Ectodermal cell (in vitro differentiated cells): ENCODE results near the gene SIX3.

Experiments
- H3K27ac ChIP-seq: 2 replicates; pipeline ENCODE4 v1.7.0; 2013; ENCODE audit warnings: mild to moderate bottlenecking, low read depth, low read length; ENCODE audit not compliant: insufficient read depth, poor library complexity, severe bottlenecking
- H3K27me3 ChIP-seq: 2 replicates; pipeline ENCODE4 v1.7.0; 2013; ENCODE audit warnings: mild to moderate bottlenecking, low read length; ENCODE audit not compliant: insufficient read depth, control insufficient read depth, poor library complexity, severe bottlenecking
- H3K36me3 ChIP-seq: one replicate; pipeline ENCODE4 v1.7.0; 2013; ENCODE audit warnings: low read length; ENCODE audit not compliant: control insufficient read depth, insufficient read depth
- H3K4me1 ChIP-seq: one replicate; pipeline ENCODE4 v1.7.0; 2013; ENCODE audit warnings: low read length; ENCODE audit not compliant: control insufficient read depth, insufficient read depth
- H3K4me3 ChIP-seq: 2 replicates; pipeline ENCODE4 v1.7.0; 2013; ENCODE audit warnings: low read depth, low read length, control low read depth; ENCODE audit not compliant: insufficient read depth
- H3K9me3 ChIP-seq: 2 replicates; pipeline ENCODE4 v1.7.0; 2013; ENCODE audit warnings: mild to moderate bottlenecking, low read length, moderate library complexity; ENCODE audit not compliant: control insufficient read depth
- WGBS, 2 experiments: methylation state at CpG; one replicate each; pipeline ENCODE4 v1.1.7; 2013; ENCODE audit warnings: missing lambda C conversion rate in 2 of 2; 5-methylcytosine and 5-hydroxymethylcytosine counted together

Gene SIX3

GRCh38 chr2:44972771-44973535 lies 31.5 kb downstream of the SIX3 start:
- Histone ChIP-seq H3K4me3 (no peak overlapping the region), H3K9me3 (no peaks in the 10 kb centered on the region), H3K27ac (peak overlapping the region; percentile 51), H3K36me3 (no peaks in the 10 kb centered on the region), H3K27me3 (no peaks in the 10 kb centered on the region), H3K4me1 (peaks cover 17% of the 10 kb centered on the region)
- WGBS, 2 experiments, result 7 to 9% methylated on average over 11 of the region's 11 CpGs

GRCh38 chr2:44974064-44974715 lies 32.7 kb downstream of the SIX3 start:
- Histone ChIP-seq H3K9me3 (no peaks in the 10 kb centered on the region), H3K36me3 (no peaks in the 10 kb centered on the region), H3K27me3 (no peaks in the 10 kb centered on the region), H3K27ac (no peak overlapping the region), H3K4me1 (peaks cover 17% of the 10 kb centered on the region), H3K4me3 (no peak overlapping the region)
- 59 to 60% methylated on average over 5 to 6 of the region's 6 CpGs for WGBS, 2 experiments

GRCh38 chr2:44975571-44976450 lies 34.3 kb downstream of the SIX3 start:
- H3K4me1 ChIP-seq, result peaks cover 17% of the 10 kb centered on the region
- WGBS, 2 experiments, result 59 to 62% methylated on average over 24 of the region's 24 CpGs
- H3K36me3 ChIP-seq, result no peaks in the 10 kb centered on the region
- no peak overlapping the region for H3K4me3 ChIP-seq
- no peaks in the 10 kb centered on the region for H3K27me3 ChIP-seq
- H3K27ac ChIP-seq, result no peak overlapping the region
- H3K9me3 ChIP-seq, result no peaks in the 10 kb centered on the region

DNA sequence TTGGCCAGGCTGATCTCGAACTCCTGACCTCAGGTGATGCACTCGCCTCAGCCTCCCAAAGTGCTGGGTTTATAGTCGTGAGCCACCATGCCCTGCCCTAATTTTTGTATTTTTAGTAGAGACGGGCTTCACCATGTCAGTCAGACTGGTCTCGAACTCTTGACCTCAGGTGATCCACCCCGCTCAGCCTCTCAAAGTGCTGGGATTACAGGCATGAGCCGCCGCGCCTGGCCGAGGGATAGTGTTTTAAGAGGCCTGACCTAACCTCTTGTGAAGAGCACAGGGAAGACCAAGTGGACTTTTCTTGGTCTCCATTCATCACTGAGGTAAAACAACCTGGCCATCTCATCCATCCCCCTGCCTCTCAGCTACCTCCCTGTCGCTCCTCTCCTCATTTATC lies 38.1 kb downstream of the SIX3 start:
- Histone ChIP-seq H3K27me3 (no peaks in the 10 kb centered on the region), H3K27ac (no peak overlapping the region), H3K4me3 (no peak overlapping the region), H3K9me3 (no peaks in the 10 kb centered on the region), H3K4me1 (peaks cover 6% of the 10 kb centered on the region), H3K36me3 (no peaks in the 10 kb centered on the region)
- WGBS, 2 experiments, result 88 to 91% methylated on average over 11 of the region's 11 CpGs

- H3K4me3 ChIP-seq, result no peak overlapping the region
- no peaks in the 10 kb centered on the region for H3K27me3 ChIP-seq
- H3K9me3 ChIP-seq, result no peaks in the 10 kb centered on the region
- no peaks in the 10 kb centered on the region for H3K36me3 ChIP-seq
- WGBS, 2 experiments, result 78 to 80% methylated on average over 8 to 9 of the region's 9 CpGs
- H3K27ac ChIP-seq, result no peak overlapping the region
- H3K4me1 ChIP-seq, result no peaks in the 10 kb centered on the region
These were observed 39.5 kb downstream of the SIX3 start for GRCh38 chr2:44980751-44981713.

DNA sequence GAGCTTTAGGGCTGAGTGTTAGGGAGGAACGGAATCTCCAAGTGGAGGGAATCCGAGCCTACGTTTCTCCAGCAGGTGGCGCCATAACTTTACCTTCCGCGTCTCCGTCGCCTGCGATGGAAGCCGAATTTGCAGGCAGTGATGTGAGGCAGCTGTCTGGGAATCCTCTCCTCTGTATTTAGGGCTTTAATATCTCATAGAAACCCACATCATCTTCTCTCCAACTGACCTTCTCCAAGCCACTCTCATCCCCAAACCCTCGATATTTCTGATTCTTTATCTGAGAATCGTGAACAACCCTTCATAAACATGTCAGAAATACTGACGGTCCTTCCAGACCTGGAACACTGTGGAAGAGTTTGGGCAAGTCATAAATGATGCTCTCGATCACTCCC lies 40.2 kb downstream of the SIX3 start:
- Histone ChIP-seq H3K9me3 (no peaks in the 10 kb centered on the region), H3K27me3 (no peaks in the 10 kb centered on the region), H3K36me3 (no peaks in the 10 kb centered on the region), H3K4me1 (no peaks in the 10 kb centered on the region), H3K4me3 (no peak overlapping the region), H3K27ac (no peak overlapping the region)
- 16 to 18% methylated on average over 14 of the region's 14 CpGs for WGBS, 2 experiments

GRCh38 chr2:44983836-44984604 lies 42.5 kb downstream of the SIX3 start:
- no peak overlapping the region for H3K27ac ChIP-seq
- WGBS, 2 experiments, result 91 to 92% methylated on average over 9 of the region's 9 CpGs
- H3K4me1 ChIP-seq, result no peaks in the 10 kb centered on the region
- no peaks in the 10 kb centered on the region for H3K36me3 ChIP-seq
- no peaks in the 10 kb centered on the region for H3K27me3 ChIP-seq
- H3K4me3 ChIP-seq, result no peak overlapping the region
- H3K9me3 ChIP-seq, result no peaks in the 10 kb centered on the region

DNA sequence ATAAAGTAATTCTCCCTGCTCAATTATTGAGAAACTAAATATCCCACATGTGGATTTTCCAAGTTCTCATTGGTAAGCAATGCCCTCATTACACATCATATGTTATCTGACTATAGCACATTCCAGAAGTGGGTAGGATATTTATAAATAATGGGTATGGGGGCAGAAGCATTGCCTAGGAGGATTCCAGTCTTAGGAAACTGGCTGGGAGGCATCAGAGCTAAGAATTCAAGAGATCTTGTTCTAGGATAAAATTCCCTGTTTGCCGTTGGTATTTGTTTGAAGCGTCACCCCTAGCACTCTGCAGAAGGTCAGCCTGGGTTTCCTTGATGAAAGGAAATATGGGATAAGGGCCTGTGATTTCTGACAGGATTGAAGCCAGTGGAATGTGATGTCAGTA lies 47.7 kb downstream of the SIX3 start:
- Histone ChIP-seq H3K9me3 (no peaks in the 10 kb centered on the region), H3K36me3 (no peaks in the 10 kb centered on the region), H3K4me1 (no peaks in the 10 kb centered on the region), H3K27ac (no peak overlapping the region), H3K27me3 (no peaks in the 10 kb centered on the region), H3K4me3 (no peak overlapping the region)
- 95 to 96% methylated on average over 2 of the region's 2 CpGs for WGBS, 2 experiments

GRCh38 chr2:44994377-44994776 lies 52.9 kb downstream of the SIX3 start:
- 94 to 96% methylated on average over 1 of the region's 1 CpG for WGBS, 2 experiments
- Histone ChIP-seq H3K9me3 (no peaks in the 10 kb centered on the region), H3K36me3 (no peaks in the 10 kb centered on the region), H3K27me3 (peaks cover 33% of the 10 kb centered on the region), H3K4me1 (no peaks in the 10 kb centered on the region), H3K27ac (no peak overlapping the region), H3K4me3 (no peak overlapping the region)
